KMS-11 (cell line): Measurements from ENCODE around the gene VWA5B2.

Source experiments
- H2AFZ ChIP-seq: fragments of 200-600 bp; sonication (generic); 2 replicates; pipeline ENCODE4 v1.6.1; 2016; ENCODE audit warnings: antibody characterized with exemption, mixed run types, low read depth
- H3K27ac ChIP-seq: fragments of 200-600 bp; sonication (generic); 2 replicates; pipeline ENCODE4 v1.6.1; 2016; ENCODE audit warnings: mild to moderate bottlenecking, mixed run types
- H3K27me3 ChIP-seq: fragments of 200-600 bp; sonication (generic); 2 replicates; pipeline ENCODE4 v1.6.1; 2017; ENCODE audit warnings: mild to moderate bottlenecking, low read depth, mixed run types, moderate library complexity; ENCODE audit not compliant: insufficient read depth
- H3K36me3 ChIP-seq: fragments of 200-600 bp; sonication (generic); 2 replicates; pipeline ENCODE4 v1.6.1; 2017; ENCODE audit warnings: mild to moderate bottlenecking, mixed run types; ENCODE audit not compliant: insufficient read depth
- H3K4me1 ChIP-seq: fragments of 200-600 bp; sonication (generic); 2 replicates; pipeline ENCODE4 v1.6.1; 2016; ENCODE audit warnings: mild to moderate bottlenecking, low read depth, mixed run types; ENCODE audit not compliant: poor library complexity, severe bottlenecking
- H3K4me2 ChIP-seq: fragments of 200-600 bp; sonication (generic); 2 replicates; pipeline ENCODE4 v1.7.0; 2016; ENCODE audit warnings: mild to moderate bottlenecking, mixed run types
- H3K4me3 ChIP-seq: fragments of 200-600 bp; sonication (generic); IDR thresholded peaks from 2 replicates; pipeline ENCODE4 v1.6.1; 2017; ENCODE audit warnings: low read depth, low read length, mixed read lengths; ENCODE audit not compliant: insufficient read depth
- H3K79me2 ChIP-seq: fragments of 200-600 bp; sonication (generic); 2 replicates; pipeline ENCODE4 v1.6.1; 2016; ENCODE audit warnings: low read depth, mixed run types; ENCODE audit not compliant: insufficient read depth
- H3K9ac ChIP-seq: fragments of 200-600 bp; sonication (generic); 2 replicates; pipeline ENCODE4 v1.6.1; 2016; ENCODE audit warnings: mild to moderate bottlenecking, mixed run types
- H4K20me1 ChIP-seq: fragments of 200-600 bp; sonication (generic); 2 replicates; pipeline ENCODE4 v1.6.1; 2016; ENCODE audit warnings: mild to moderate bottlenecking, mixed run types; ENCODE audit not compliant: insufficient read depth
- TF ChIP-seq, protein P1 (sequence below): fragments of 200-600 bp; sonication (generic); conservative IDR thresholded peaks from 2 replicates; pipeline ENCODE4 v1.6.1; 2017; ENCODE audit warnings: low read depth, mild to moderate bottlenecking, antibody characterized with exemption, low read length, moderate library complexity, mixed read lengths

Gene VWA5B2

GRCh38 chr3:184184546-184185230, 44.7 kb upstream of the VWA5B2 start:
- H3K36me3 ChIP-seq: peaks cover 17% of the 10 kb centered on the region; the same call in 1 of the 2 replicates
- peak overlapping the region; percentile 15 for H3K4me3 ChIP-seq
- H2AFZ ChIP-seq: peak overlapping the region; percentile 80; the same call in 1 of the 2 replicates
- peaks cover 28% of the 10 kb centered on the region for H3K79me2 ChIP-seq
- TF ChIP-seq, protein P1, sequence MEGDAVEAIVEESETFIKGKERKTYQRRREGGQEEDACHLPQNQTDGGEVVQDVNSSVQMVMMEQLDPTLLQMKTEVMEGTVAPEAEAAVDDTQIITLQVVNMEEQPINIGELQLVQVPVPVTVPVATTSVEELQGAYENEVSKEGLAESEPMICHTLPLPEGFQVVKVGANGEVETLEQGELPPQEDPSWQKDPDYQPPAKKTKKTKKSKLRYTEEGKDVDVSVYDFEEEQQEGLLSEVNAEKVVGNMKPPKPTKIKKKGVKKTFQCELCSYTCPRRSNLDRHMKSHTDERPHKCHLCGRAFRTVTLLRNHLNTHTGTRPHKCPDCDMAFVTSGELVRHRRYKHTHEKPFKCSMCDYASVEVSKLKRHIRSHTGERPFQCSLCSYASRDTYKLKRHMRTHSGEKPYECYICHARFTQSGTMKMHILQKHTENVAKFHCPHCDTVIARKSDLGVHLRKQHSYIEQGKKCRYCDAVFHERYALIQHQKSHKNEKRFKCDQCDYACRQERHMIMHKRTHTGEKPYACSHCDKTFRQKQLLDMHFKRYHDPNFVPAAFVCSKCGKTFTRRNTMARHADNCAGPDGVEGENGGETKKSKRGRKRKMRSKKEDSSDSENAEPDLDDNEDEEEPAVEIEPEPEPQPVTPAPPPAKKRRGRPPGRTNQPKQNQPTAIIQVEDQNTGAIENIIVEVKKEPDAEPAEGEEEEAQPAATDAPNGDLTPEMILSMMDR: no peak
- peak overlapping the region; percentile 97 for H3K4me2 ChIP-seq
- H3K4me1 ChIP-seq: peaks cover 16% of the 10 kb centered on the region
- H4K20me1 ChIP-seq: no peaks in the 10 kb centered on the region
- no peaks in the 10 kb centered on the region for H3K27me3 ChIP-seq
- H3K27ac ChIP-seq: peak overlapping the region; percentile 84; the same call in 1 of the 2 replicates
- peak overlapping the region; percentile 96; the same call in 1 of the 2 replicates for H3K9ac ChIP-seq

- Histone ChIP-seq H3K4me3 (peak overlapping the region; percentile 15), H3K27ac (peak overlapping the region; percentile 84), H3K4me2 (peak overlapping the region; percentile 97), H3K79me2 (peaks cover 28% of the 10 kb centered on the region), H3K9ac (peak overlapping the region; percentile 96), H3K27me3 (no peaks in the 10 kb centered on the region), H2AFZ (peak overlapping the region; percentile 80), H3K36me3 (peaks cover 20% of the 10 kb centered on the region; the same call in 1 of the 2 replicates), H4K20me1 (no peaks in the 10 kb centered on the region; the same call in 1 of the 2 replicates), H3K4me1 (peaks cover 16% of the 10 kb centered on the region)
- TF ChIP-seq, protein P1: no peak
Observed at GRCh38 chr3:184185461-184186183, 43.8 kb upstream of the VWA5B2 start.

- Histone ChIP-seq H2AFZ (peak within 1 kb of the TSS; percentile 80), H4K20me1 (no peaks in the 10 kb centered on the region; the same call in 1 of the 2 replicates)
- TF ChIP-seq, protein P1: no peak
Observed at GRCh38 chr3:184186184-184186901, 43.0 kb upstream of the VWA5B2 start, which contains the start of gene ABCF3. TSS of gene ABCF3 (plus strand) at chr3:184186199. CDS start at chr3:184186208, 9 bp downstream.

GRCh38 chr3:184186902-184187207, 42.5 kb upstream of the VWA5B2 start:
- no peaks in the 10 kb centered on the region; the same call in 1 of the 2 replicates for H4K20me1 ChIP-seq
- H3K27ac ChIP-seq: no peak overlapping the region
- H3K36me3 ChIP-seq: peaks cover 25% of the 10 kb centered on the region; the same call in 1 of the 2 replicates
- H2AFZ ChIP-seq: no peak overlapping the region
- H3K4me2 ChIP-seq: peak overlapping the region; percentile 91
- peak overlapping the region; percentile 70; the same call in 1 of the 2 replicates for H3K9ac ChIP-seq
- TF ChIP-seq, protein P1: no peak
- H3K4me3 ChIP-seq: peak overlapping the region; percentile 87
- no peaks in the 10 kb centered on the region for H3K27me3 ChIP-seq
- peaks cover 28% of the 10 kb centered on the region for H3K79me2 ChIP-seq
- H3K4me1 ChIP-seq: peaks cover 16% of the 10 kb centered on the region

More at GRCh38 chr3:184186184-184186901, 43.0 kb upstream of the VWA5B2 start, which contains the start of gene ABCF3:
- Histone ChIP-seq H3K4me2 (peak within 1 kb of the TSS; percentile 97), H3K4me3 (peak within 1 kb of the TSS; percentile 87), H3K4me1 (peaks cover 16% of the 10 kb centered on the region), H3K27ac (peak within 1 kb of the TSS; percentile 84), H3K9ac (peak within 1 kb of the TSS; percentile 96), H3K27me3 (no peaks in the 10 kb centered on the region), H3K36me3 (peaks cover 23% of the 10 kb centered on the region; the same call in 1 of the 2 replicates), H3K79me2 (peaks cover 28% of the 10 kb centered on the region)
